ENCODE data around the gene SYCP2L. TPM values are rescaled to one million over a fixed set of nuclear protein-coding genes. Genes with fewer than 3 reads are reported as not detected.

The SYCP2L gene
- total and polyA plus RNA-seq, 9 of the 15 experiments (the other 6 are each of a cell fraction or from before 2014, with no cell fraction given): 12.4 to 46.9 (median 22.0) TPM

- no peak for TF ChIP-seq HSF4 (CRISPR knock-in tag; IDR thresholded peaks at IDR 0.05; ENCODE audit: borderline replicate concordance)
- no peak for TF ChIP-seq ARHGAP35 (IDR thresholded peaks at IDR 0.05; ENCODE audit: partially characterized antibody)
- TF ChIP-seq THAP12 (CRISPR knock-in tag; IDR thresholded peaks at IDR 0.05): no peak
- no peak for TF ChIP-seq NR3C1 (CRISPR knock-in tag; IDR thresholded peaks at IDR 0.05)
- no peak for TF ChIP-seq KAT8 (IDR thresholded peaks at IDR 0.05; ENCODE audit: low read depth)
- TF ChIP-seq NFIC (IDR thresholded peaks at IDR 0.05): no peak
- TF ChIP-seq GMEB1 (CRISPR knock-in tag; IDR thresholded peaks at IDR 0.05): no peak
- TF ChIP-seq TCF7L2 (IDR thresholded peaks at IDR 0.05; ENCODE audit: low read depth, low read length): no peak
Measured at GRCh38 chr6:11017090-11017489, 130.2 kb downstream of the SYCP2L start (continued).

- FAIRE-seq: no peak
- in situ Hi-C loops (cut with MboI): no loop called here
- intact Hi-C loops (cut with micrococcal nuclease): no loop called here
- no peak for TF ChIP-seq ARID4B (CRISPR knock-in tag; IDR thresholded peaks at IDR 0.05)
- TF ChIP-seq ZNF695 (CRISPR knock-in tag; IDR thresholded peaks at IDR 0.05): no peak
- no peak for TF ChIP-seq TGIF2 (CRISPR knock-in tag; IDR thresholded peaks at IDR 0.05)
- no peak for TF ChIP-seq RNF219 (CRISPR knock-in tag; IDR thresholded peaks at IDR 0.05)
Measured at GRCh38 chr6:11018225-11018624, 131.4 kb downstream of the SYCP2L start.

More at GRCh38 chr6:11018225-11018624, 131.4 kb downstream of the SYCP2L start:
- ATAC-seq (no peak), DNase-seq (ENCODE audit: extremely low read depth in 1 of 4, low spot score in 3 of 4) (no peak)
- POLR2A ChIA-PET: no interaction called here
- no peaks in the 10 kb centered on the region for H3K9me3 ChIP-seq (replicated peaks; ENCODE audit: control insufficient read depth, insufficient read depth, low read depth, low read length)
- H3K27ac ChIP-seq (ENCODE audit: extremely low read depth, low read depth, low read length): no peak overlapping the region
- H3K79me2 ChIP-seq (ENCODE audit: control insufficient read depth, insufficient read depth, low read length): no peaks in the 10 kb centered on the region
- CTCF ChIA-PET (ENCODE audit: low intra/inter-chr PET ratio): no interaction called here
- H3K4me1 ChIP-seq (replicated peaks in 1 of 2; ENCODE audit: control insufficient read depth in 2 of 2, insufficient read depth in 2 of 2, low read length in 2 of 2): no peaks in the 10 kb centered on the region
- H3K9me1 ChIP-seq (ENCODE audit: control insufficient read depth, insufficient read depth, low read length): no peaks in the 10 kb centered on the region
- no peak overlapping the region for H3K4me3 ChIP-seq
- no peak overlapping the region for H3K4me2 ChIP-seq (ENCODE audit: insufficient read depth, low read length)
- H2AFZ ChIP-seq (ENCODE audit: low read depth, low read length): no peak overlapping the region
- H3K27me3 ChIP-seq (ENCODE audit: control insufficient read depth in 2 of 2, insufficient read depth in 2 of 2, low read length in 2 of 2): peaks cover 6 to 22% of the 10 kb centered on the region in 2 experiments; a peak in 4 of 5 replicates
- no TSS peak for BruUV-seq (replicated peaks)
- 16% methylated on average over 2 of the region's 2 CpGs for WGBS (ENCODE audit: insufficient coverage, low coverage, missing lambda C conversion rate)
- no peak overlapping the region for H3K9ac ChIP-seq (ENCODE audit: insufficient read depth in 1 of 2, low read depth in 2 of 2, low read length in 2 of 2)
- no peaks in the 10 kb centered on the region for H3K36me3 ChIP-seq (ENCODE audit: control insufficient read depth, insufficient read depth, low read length)
- no peaks in the 10 kb centered on the region for H4K20me1 ChIP-seq (replicated peaks; ENCODE audit: control insufficient read depth, insufficient read depth, low read length)
